BLaER1 (cell line): ENCODE results near the gene CCDC28B.
A peak's percentile ranks its signal among the peaks of the same experiment; 100 is the strongest.

Experiments
- H3K27ac ChIP-seq: shearing (Covaris generic); formaldehyde crosslinking; 2 replicates; pipeline ENCODE4 v1.8.1; 2022
- H3K27me3 ChIP-seq: shearing (Covaris generic); formaldehyde crosslinking; 2 replicates; pipeline ENCODE4 v1.8.1; 2022
- H3K36me3 ChIP-seq: shearing (Covaris generic); formaldehyde crosslinking; 2 replicates; pipeline ENCODE4 v1.8.1; 2022
- H3K4me1 ChIP-seq: shearing (Covaris generic); formaldehyde crosslinking; 2 replicates; pipeline ENCODE4 v1.8.1; 2022
- H3K4me2 ChIP-seq: shearing (Covaris generic); formaldehyde crosslinking; 2 replicates; pipeline ENCODE4 v1.8.1; 2022
- H3K4me3 ChIP-seq: shearing (Covaris generic); formaldehyde crosslinking; 2 replicates; pipeline ENCODE4 v1.8.1; 2022
- H3K9ac ChIP-seq: shearing (Covaris generic); formaldehyde crosslinking; 2 replicates; pipeline ENCODE4 v1.8.1; 2022
- H3K9me3 ChIP-seq: shearing (Covaris generic); formaldehyde crosslinking; 2 replicates; pipeline ENCODE4 v1.8.1; 2022
- H4K20me1 ChIP-seq: shearing (Covaris generic); formaldehyde crosslinking; 2 replicates; pipeline ENCODE4 v1.8.1; 2022
- Cebpa-rat ChIP-seq: shearing (Covaris generic); IDR thresholded peaks from 2 replicates; pipeline ENCODE4 v1.8.1; 2022

The CCDC28B gene

GRCh38 chr1:32201011-32201855 lies 838 bp downstream of the CCDC28B start:
- TF ChIP-seq Cebpa-rat, result no peak
- H4K20me1 ChIP-seq, result peaks cover 19% of the 10 kb centered on the region
- peak overlapping the region; percentile 69 for H3K27ac ChIP-seq
- H3K4me1 ChIP-seq, result peaks cover 52% of the 10 kb centered on the region
- peak overlapping the region; percentile 78 for H3K4me3 ChIP-seq
- H3K9me3 ChIP-seq, result no peaks in the 10 kb centered on the region
- H3K36me3 ChIP-seq, result peaks cover 33% of the 10 kb centered on the region
- H3K9ac ChIP-seq, result peak overlapping the region; percentile 77
- no peaks in the 10 kb centered on the region for H3K27me3 ChIP-seq
- H3K4me2 ChIP-seq, result peak overlapping the region; percentile 94

DNA sequence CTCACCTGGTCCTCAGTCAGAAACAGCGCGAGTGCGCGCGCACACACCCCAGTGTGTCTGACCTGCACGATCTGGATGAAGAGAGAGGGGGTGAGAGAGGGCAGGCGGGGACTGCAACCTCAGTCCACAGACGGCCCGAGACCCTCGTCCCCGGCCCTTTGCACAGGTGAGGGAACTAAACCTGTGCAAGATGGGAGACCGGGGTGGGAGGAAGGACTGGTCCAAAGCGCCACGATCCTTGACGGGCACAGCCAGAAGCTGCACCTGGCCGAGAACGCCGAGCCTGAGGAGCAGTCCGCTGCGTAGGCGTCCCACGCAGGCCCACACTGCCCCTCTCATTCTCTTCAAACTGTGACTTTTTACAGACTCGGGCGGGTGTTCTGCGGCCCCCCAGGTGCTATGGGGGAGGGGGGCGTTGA lies 4.6 kb downstream of the CCDC28B start:
- no peaks in the 10 kb centered on the region for H3K27me3 ChIP-seq
- H3K4me1 ChIP-seq, result peaks cover 58% of the 10 kb centered on the region
- no peaks in the 10 kb centered on the region for H4K20me1 ChIP-seq
- peak overlapping the region; percentile 99 for H3K4me2 ChIP-seq
- H3K9me3 ChIP-seq, result no peaks in the 10 kb centered on the region
- peak overlapping the region; percentile 89 for H3K9ac ChIP-seq
- H3K4me3 ChIP-seq, result peak overlapping the region; percentile 88
- TF ChIP-seq Cebpa-rat, result no peak
- H3K36me3 ChIP-seq, result peaks cover 22% of the 10 kb centered on the region; the same call in 1 of the 2 replicates
- no peak overlapping the region for H3K27ac ChIP-seq

- no peak for TF ChIP-seq Cebpa-rat
- H3K4me1 ChIP-seq, result peaks cover 55% of the 10 kb centered on the region
- peak within 1 kb of the TSS; percentile 79 for H3K27ac ChIP-seq
Measured at GRCh38 chr1:32205401-32206370, 5.3 kb downstream of the CCDC28B start, which contains the start of gene IQCC. IQCC (plus strand) TSS chr1:32205671; CDS start chr1:32205682, 11 bp downstream.

DNA sequence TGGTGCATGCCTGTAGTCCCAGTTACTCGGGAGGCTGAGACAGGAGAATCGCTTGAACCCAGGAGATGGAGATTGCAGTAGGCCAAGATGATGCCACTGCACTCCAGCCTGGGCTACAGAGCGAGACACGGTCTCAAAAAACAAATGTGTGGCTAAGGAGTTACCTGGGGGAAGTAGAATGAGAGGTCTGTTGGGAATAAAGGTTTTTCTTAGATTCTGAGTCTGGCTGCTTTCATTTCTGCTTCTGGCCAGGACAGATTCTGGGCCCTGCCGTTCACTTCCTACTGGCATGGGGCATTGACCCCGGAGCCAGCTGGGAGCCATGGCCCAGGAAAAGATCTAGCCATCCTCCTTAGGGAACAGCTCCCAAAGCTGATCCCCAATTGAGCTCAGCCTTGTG lies 8.1 kb downstream of the CCDC28B start:
- H3K36me3 ChIP-seq, result peaks cover 29% of the 10 kb centered on the region; the same call in 1 of the 2 replicates
- TF ChIP-seq Cebpa-rat, result no peak
- H3K4me1 ChIP-seq, result peaks cover 33% of the 10 kb centered on the region
- no peaks in the 10 kb centered on the region for H3K9me3 ChIP-seq
- H3K9ac ChIP-seq, result no peak overlapping the region
- H3K27me3 ChIP-seq, result no peaks in the 10 kb centered on the region
- no peak overlapping the region for H3K4me3 ChIP-seq
- peak overlapping the region; percentile 15; the same call in 1 of the 2 replicates for H3K4me2 ChIP-seq
- H3K27ac ChIP-seq, result no peak overlapping the region
- no peaks in the 10 kb centered on the region for H4K20me1 ChIP-seq

More at GRCh38 chr1:32205401-32206370, 5.3 kb downstream of the CCDC28B start, which contains the start of gene IQCC:
- H3K9me3 ChIP-seq, result no peaks in the 10 kb centered on the region
- peak within 1 kb of the TSS; percentile 88 for H3K4me3 ChIP-seq
- peak within 1 kb of the TSS; percentile 89 for H3K9ac ChIP-seq
- H4K20me1 ChIP-seq, result no peaks in the 10 kb centered on the region
- H3K36me3 ChIP-seq, result peaks cover 22% of the 10 kb centered on the region; the same call in 1 of the 2 replicates
- H3K4me2 ChIP-seq, result peak within 1 kb of the TSS; percentile 99
- no peaks in the 10 kb centered on the region for H3K27me3 ChIP-seq

- H3K9me3 ChIP-seq, result no peaks in the 10 kb centered on the region
- H3K27ac ChIP-seq, result no peak within 1 kb of the TSS
- peak within 1 kb of the TSS; percentile 15; the same call in 1 of the 2 replicates for H3K4me2 ChIP-seq
- peaks cover 33% of the 10 kb centered on the region for H3K4me1 ChIP-seq
- H4K20me1 ChIP-seq, result no peaks in the 10 kb centered on the region
- H3K4me3 ChIP-seq, result no peak within 1 kb of the TSS
- no peak for TF ChIP-seq Cebpa-rat
- H3K36me3 ChIP-seq, result peaks cover 25% of the 10 kb centered on the region; the same call in 1 of the 2 replicates
- no peak within 1 kb of the TSS for H3K9ac ChIP-seq
- no peaks in the 10 kb centered on the region for H3K27me3 ChIP-seq
Measured at GRCh38 chr1:32208891-32209328, 8.5 kb downstream of the CCDC28B start, which contains the start of gene DCDC2B. DCDC2B (plus strand) TSS chr1:32209089; CDS start chr1:32209094, 5 bp downstream.

DNA sequence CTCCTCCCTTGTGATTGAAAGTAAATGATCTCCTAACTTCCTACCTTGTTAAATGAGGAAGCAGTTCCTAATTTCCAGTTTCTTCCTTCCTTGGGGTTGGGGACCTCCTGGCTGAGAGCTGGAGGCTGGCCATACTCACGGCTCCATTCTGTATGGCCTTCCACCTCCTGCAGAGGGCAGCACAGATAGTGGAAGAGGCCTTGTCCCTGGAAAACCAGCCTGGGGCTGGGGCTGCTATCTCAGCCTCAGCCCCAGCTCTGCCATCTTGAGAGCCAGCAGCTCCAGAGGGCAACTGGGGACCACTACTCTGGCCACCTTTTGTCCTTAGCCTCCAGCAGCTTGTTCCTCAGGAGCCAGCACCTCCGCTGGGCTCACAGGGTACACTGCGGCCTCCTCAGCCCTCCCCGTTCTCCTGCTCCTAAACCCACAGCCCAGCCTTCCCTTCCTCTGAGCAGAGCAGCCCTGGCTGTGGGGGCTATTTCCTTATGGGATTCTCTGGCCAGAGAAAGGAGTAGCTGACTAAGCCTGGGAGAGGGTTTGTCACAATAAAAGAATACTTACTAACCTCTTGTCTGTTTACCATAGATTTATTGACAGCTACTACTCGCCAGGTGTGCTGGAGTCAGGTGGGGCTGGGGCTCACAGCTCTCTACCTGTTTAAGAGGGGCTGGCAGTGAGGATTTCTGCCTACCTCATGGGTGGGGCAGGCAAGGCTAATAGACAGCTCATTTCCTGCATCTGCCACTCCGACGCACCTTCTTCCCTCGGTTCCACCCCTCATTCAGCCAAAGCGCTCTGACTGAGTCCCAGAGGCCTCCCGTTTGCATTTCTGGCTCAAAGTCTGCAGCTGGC lies 15.5 kb downstream of the CCDC28B start:
- H3K9ac ChIP-seq, result no peak overlapping the region
- H3K4me3 ChIP-seq, result no peak overlapping the region
- no peak overlapping the region for H3K27ac ChIP-seq
- H3K4me1 ChIP-seq, result peaks cover 15% of the 10 kb centered on the region
- no peaks in the 10 kb centered on the region for H4K20me1 ChIP-seq
- TF ChIP-seq Cebpa-rat, result no peak
- H3K27me3 ChIP-seq, result no peaks in the 10 kb centered on the region
- peaks cover 45% of the 10 kb centered on the region for H3K36me3 ChIP-seq
- H3K4me2 ChIP-seq, result no peak overlapping the region
- no peaks in the 10 kb centered on the region for H3K9me3 ChIP-seq

- Histone ChIP-seq H3K9me3 (no peaks in the 10 kb centered on the region), H3K4me3 (no peak overlapping the region), H3K4me2 (no peak overlapping the region), H4K20me1 (no peaks in the 10 kb centered on the region), H3K27ac (no peak overlapping the region), H3K36me3 (peaks cover 45% of the 10 kb centered on the region), H3K27me3 (no peaks in the 10 kb centered on the region), H3K9ac (0 out of 2 replicates have a peak overlapping the region, but pooled peaks have one; percentile 7), H3K4me1 (peaks cover 22% of the 10 kb centered on the region)
- no peak for TF ChIP-seq Cebpa-rat
Measured at GRCh38 chr1:32216566-32216965, 16.2 kb downstream of the CCDC28B start.

- H4K20me1 ChIP-seq, result no peaks in the 10 kb centered on the region; the same call in 1 of the 2 replicates
- H3K4me1 ChIP-seq, result peaks cover 37% of the 10 kb centered on the region
- no peaks in the 10 kb centered on the region for H3K27me3 ChIP-seq
- no peaks in the 10 kb centered on the region for H3K9me3 ChIP-seq
- TF ChIP-seq Cebpa-rat, result no peak
- peaks cover 44% of the 10 kb centered on the region for H3K36me3 ChIP-seq
- no peak overlapping the region for H3K4me2 ChIP-seq
- no peak overlapping the region for H3K27ac ChIP-seq
- H3K9ac ChIP-seq, result no peak overlapping the region
- no peak overlapping the region for H3K4me3 ChIP-seq
Measured at GRCh38 chr1:32219022-32219421, 18.6 kb downstream of the CCDC28B start.
